Erythroblast (primary cell): ENCODE measurements around the gene LIN9.

Experiments used
- DNase-seq, 2 experiments: peaks; one replicate each; lab custom pipeline; 2025; lab: John Stamatoyannopoulos, UW
- GATA1 ChIP-seq: IDR thresholded peaks from 2 replicates; pipeline ENCODE4 v1.6.1; 2011; ENCODE audit warnings: low read depth, mild to moderate bottlenecking, control low read depth, low read length, moderate library complexity
- POLR2A ChIP-seq: IDR thresholded peaks from 2 replicates; pipeline ENCODE4 v1.6.1; 2011; ENCODE audit warnings: mild to moderate bottlenecking, low read length

LIN9 gene

DNA sequence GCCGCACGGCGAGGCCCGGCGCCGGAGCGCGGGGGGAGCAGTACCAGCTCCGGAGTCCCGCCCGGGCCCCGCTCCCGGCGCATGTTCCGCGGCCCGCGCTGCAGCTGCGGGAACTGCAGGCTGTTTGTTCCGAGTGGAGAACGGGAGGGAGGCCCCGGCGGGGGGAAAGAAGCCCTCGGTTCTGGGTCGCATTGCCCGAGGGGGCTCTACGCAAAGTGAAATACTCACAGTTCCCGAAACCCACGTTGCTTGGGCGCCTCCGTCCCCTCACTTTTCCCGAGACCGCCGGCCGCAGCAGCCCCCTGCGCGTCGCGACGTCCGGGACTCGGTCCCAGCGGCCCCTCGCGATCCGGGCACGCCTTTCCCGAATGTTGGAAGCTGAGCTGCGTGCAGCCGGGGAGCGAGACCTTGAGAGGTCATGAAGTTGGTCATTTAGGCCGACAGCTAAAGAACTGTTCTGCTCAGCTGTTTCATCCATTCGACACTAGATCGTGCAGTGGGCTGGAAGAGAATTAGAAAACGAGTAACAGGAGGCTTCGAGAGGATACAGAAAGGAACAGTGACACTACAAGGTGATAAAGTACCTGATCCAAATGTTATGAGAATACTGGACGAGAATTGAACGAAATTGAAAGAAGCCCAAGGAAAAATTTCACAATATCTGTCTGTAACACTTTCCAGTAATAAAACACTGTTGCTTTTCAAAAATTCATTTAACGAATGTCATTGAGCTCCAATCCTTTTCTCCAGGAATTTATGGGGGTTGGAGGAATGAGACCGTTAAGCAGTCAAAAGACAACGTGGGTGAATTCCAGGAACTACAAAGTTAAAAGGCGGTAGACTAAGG lies 657 bp upstream of the LIN9 start:
- TF ChIP-seq POLR2A (peak; percentile 45), GATA1 (no peak)
- DNase-seq, result peak in 1 of 2 experiments; percentile 40

DNA sequence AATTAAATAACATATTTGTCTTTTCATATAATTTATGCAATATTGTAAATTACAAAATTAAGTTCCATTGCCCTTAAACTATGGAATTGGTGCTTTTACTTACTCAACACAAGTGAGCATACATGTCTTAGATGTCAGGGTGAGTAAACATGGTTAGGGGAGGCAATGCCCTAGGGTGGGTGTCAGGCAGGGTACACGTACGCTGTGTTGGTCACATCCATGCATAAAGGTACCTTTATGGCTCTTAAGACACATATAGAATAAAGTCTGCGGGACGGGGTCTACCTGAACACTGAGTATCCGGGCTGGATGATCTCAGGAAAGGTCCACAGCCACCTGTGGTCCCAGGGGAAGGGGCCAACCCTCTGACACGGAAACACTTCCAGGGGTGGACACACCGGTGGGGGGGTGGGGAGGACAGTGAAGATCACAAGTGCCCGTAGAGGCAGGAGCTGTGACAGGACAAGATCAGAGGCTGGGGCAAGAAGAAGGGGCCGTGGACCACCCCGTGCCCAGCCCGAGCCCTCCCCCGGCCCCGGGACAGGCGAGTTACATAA lies 720 bp downstream of the LIN9 start:
- TF ChIP-seq GATA1, result no peak
- no peak for TF ChIP-seq POLR2A

DNA sequence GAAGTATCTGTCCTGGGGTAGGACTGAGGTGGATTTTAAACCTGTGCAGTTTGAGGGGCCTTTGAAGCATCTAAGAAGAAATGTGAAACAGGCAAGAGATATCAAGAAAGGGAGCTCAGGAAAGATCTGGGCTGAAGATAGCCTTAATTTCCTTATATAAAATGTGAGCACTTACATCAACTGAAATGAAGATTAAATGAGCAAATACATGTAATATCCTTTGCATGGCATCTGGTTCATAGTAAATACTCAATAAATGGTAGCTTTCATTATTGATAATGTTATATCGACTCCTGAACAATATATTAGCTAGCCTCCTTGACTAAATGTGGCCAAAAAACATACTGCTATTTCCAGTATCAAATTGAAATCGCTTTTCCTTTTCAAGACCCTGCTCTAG lies 2.5 kb downstream of the LIN9 start:
- TF ChIP-seq POLR2A, result no peak
- TF ChIP-seq GATA1, result no peak
- no peak for DNase-seq

More for the DNA sequence above, 720 bp downstream of the LIN9 start:
- DNase-seq, result peak in 1 of 2 experiments; percentile 74

DNA sequence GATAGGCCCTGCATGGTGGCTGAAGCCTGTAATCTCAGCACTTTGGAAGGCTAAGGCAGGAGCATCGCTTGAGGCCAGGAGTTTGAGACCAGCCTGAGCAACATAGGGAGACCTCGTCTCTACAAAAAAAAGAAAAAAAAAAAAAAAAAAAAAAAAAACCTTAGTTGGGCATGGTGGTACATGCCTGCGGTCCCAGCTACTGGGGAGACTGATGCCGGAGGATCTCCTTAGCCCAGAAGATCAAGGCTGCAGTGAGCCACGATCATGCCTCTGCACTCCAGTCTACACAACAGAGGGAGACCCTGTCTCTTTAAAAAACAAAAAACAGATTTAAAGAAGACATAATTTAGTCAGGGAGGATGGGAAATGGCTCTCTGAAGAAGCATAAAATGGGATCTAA lies 3.8 kb downstream of the LIN9 start:
- no peak for TF ChIP-seq POLR2A
- TF ChIP-seq GATA1, result no peak
- DNase-seq, result no peak

DNA sequence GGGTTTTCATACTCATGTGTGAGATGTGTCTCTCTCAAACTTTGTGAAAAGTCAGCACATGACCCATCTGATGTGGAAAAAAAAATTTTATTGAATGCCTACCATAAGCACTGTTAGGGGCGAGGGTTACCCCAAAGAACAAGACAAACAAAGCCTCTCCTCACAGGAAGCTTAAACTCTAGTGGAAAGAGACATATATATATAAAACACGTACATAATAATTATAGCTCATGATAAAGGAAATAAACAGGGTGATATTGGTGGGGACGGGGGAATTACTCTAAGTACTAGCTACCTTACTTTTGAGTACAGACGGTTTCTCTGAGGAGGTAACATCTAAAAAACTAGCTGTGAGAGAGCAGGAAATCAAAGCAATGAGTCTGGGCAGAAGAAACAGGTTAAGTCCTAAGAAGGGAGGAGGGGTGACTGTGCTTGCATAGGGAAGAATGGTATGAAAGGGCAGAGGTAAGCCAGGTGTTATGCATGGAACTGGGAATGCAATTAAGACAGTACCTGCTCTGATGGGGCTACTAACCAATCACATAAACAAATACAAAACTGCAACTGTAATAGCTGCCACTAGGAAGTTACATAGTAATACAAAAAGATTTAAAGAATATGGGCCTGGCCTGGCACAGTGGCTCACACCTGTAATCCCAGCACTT lies 4.5 kb downstream of the LIN9 start:
- no peak for TF ChIP-seq GATA1
- TF ChIP-seq POLR2A, result no peak
- no peak for DNase-seq

DNA sequence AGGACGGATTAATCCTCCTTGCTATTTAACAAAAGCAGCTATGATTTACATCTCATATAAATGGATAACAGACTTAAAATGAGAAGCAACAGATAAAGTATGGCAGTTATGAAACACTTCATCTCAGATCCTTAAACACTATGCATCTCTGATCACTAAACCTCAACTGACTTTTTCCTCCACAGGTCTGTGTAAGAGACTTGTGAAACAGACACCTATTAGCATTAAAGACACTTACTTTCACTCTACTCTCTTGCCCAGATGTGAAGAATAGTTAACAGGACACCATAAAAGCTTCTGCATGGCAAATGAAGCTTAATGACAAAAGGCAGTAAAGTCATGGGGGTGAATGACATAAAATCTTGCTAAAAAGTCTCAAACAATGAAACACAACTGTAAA lies 6.2 kb downstream of the LIN9 start:
- no peak for DNase-seq
- TF ChIP-seq POLR2A, result no peak
- no peak for TF ChIP-seq GATA1

DNA sequence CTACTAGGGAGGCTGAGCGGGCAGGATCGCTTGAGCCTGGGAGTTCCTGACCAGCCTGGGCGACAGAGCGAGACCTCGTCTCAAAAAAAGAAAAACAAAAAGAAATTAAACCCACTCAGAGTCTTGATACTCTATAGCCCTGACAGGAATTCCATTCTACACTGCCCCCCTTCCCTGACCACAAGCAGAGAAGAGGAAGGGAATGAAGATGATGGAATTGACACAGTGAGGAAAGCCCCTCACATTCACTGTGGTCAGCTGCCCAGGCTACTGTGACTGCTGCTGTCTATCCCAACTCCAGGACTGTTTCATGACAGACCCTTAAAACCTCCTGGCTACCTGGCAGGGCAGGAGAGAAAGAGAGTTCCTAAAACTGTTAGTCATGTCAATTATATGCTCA lies 12.1 kb downstream of the LIN9 start:
- TF ChIP-seq POLR2A (no peak), GATA1 (no peak)
- no peak for DNase-seq

DNA sequence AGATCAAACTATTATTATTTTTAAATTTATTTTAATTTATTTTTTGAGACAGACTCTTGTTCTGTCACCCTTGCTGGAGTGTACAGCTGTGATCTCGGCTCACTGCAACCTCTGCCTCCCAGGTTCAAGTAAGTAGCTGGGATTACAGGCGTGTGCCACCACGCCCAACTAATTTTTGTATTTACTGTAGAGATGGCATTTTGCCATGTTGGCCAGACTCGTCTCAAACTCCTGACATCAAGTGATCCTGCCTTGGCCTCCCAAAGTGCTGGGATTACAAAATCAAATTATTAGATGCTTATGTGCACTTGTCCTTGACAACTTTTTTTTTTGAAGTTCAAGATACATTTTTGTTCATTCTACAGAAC lies 15.4 kb downstream of the LIN9 start:
- DNase-seq, result no peak
- no peak for TF ChIP-seq GATA1
- no peak for TF ChIP-seq POLR2A

DNA sequence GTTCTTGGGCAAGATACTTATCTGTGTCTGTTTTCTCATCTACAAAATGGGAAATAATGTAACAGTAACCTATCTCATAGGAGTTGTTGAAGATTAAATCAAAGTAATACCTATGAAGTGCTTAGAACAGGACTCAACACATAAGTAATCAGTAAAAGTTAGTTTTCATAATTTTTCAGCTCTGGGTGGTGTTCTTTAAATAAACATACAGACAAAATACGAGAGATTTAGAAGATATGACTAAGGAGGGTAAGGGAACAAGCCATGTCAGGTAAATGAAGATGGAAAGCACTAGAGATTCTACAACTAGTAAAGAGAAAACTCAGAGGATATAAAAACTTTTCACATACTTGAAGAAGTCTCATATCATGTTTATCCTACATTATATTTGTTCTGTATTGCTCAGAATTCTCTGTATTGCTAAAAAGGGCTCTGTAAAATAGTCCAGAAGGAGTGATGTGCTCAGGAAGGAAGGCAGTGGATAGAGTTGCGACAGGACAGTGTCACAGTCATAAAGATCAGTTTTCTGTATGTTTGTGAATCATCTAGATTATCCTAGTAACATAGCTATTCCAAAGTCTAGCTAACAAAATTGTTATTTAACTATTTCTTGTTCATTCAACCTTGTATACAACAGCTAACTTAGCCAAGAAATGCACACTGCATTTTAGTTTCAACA lies 16.0 kb downstream of the LIN9 start:
- DNase-seq, result no peak
- TF ChIP-seq POLR2A, result no peak
- TF ChIP-seq GATA1, result no peak

DNA sequence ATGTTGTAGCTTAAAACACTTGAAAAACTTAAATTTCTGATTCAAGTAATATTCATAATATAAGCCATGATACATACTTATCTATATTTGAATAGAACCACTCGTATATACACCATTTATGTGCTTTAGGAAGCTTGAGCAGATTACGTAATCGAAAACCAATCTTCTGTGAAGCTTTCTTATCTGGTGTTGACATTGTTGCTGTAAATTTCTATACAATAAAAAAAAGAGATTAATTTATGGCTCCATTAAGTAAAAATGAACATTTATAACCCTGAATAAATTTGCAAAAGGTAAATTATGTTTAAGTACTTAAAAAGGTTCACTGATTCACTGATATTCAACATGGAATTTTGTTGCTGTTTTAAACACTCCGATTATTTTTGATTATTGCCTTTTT lies 21.4 kb downstream of the LIN9 start:
- TF ChIP-seq POLR2A, result no peak
- TF ChIP-seq GATA1, result no peak
- DNase-seq, result no peak

DNA sequence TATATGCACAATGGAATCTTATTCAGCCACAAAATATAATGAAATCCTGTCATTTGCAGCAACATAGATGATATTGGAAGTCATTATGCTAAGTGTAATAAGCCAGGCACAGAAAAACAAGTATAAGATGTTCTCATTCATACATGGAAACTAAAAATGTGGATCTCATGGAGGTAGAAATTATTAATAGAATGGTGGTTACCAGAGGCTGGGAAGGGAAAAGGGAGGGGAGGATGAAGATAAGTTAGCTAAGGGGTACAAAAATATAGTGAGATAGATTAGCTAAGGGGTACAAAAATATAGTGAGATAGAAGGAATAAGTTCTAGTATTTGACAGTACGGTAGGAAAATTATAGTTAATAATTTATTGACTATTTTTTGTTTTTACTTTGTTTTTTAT lies 27.9 kb downstream of the LIN9 start:
- no peak for TF ChIP-seq POLR2A
- no peak for TF ChIP-seq GATA1
- DNase-seq, result no peak

DNA sequence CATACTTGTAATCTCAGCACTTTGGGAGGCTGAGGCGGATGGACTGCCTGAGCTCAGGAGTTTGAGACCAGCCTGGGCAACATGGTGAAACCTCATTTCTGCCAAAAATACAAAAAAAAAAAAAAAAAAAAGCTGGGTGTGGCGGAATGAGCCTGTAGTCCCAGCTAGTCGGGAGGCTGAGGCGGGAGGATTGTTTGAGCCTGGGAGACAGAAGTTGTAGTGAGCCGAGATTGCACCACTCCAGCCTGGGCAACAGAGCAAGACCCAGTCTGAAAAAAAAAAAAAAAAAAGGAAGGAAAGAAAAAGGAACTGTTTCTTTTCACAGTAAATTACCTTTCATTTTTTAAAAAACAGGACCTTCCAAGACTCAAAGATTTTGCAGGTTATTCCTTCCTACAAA lies 29.5 kb downstream of the LIN9 start:
- no peak for DNase-seq
- no peak for TF ChIP-seq GATA1
- TF ChIP-seq POLR2A, result no peak

DNA sequence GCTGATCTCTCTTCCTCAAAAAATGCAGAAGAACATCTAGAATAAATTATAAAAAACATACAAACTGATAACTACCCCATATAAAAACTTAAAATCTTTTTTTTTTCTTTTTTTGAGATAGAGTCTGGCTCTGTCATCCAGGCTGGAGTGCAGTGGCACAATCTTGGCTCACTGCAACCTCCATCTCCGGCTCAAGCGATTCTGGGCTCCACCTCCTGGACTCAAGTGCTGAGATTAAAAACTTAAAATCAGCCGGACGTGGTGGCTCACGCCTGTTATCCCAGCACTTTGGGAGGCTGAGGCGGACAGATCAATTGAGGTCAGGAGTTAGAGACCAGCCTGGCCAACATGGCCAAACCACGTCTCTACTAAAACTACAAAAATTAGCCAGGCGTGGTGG lies 31.1 kb downstream of the LIN9 start:
- no peak for TF ChIP-seq GATA1
- no peak for DNase-seq

DNA sequence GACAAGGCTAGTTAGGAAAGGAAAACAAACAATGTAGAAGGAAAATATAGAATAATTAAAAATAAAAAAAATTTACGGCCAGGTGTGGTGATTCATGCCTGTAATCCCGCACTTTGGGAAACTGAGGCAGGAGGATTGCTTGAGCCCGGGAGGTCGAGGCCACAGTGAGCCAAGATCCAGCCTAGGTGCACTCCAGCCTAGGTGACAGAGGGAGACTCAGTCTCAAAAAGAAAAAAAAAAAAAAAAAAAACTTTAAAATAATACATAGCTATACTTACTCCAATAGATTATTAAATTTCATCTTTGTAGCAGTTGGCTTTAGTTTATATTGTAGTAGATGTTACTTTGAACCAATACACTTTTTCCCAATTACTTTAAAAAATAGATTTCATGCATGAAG lies 32.0 kb downstream of the LIN9 start:
- no peak for DNase-seq
- TF ChIP-seq GATA1, result no peak
